HUDEP-2 (cell line): ENCODE results near the gene KCP.
A peak's percentile ranks its signal among the peaks of the same experiment; 100 is the strongest.

ENCODE experiments used
- DNase-seq, 76 experiments: peaks; one replicate each; lab custom pipeline; 2025; ENCODE audit not compliant: unreplicated experiment in 76 of 76; lab: John Stamatoyannopoulos, UW

Gene KCP

GRCh38 chr7:128888756-128889095 is 21.8 kb downstream of the KCP start:
- no peak for DNase-seq

- DNase-seq = no peak
These were observed 22.3 kb downstream of the KCP start for GRCh38 chr7:128888039-128888755.

- no peak for DNase-seq
These were observed 23.1 kb downstream of the KCP start for GRCh38 chr7:128887169-128888038.

- no peak for DNase-seq
These were observed 23.9 kb downstream of the KCP start for GRCh38 chr7:128886391-128887168.

GRCh38 chr7:128885370-128886187 is 24.9 kb downstream of the KCP start:
- no peak for DNase-seq

- DNase-seq = no peak
These were observed 25.7 kb downstream of the KCP start for GRCh38 chr7:128884561-128885369.

GRCh38 chr7:128883622-128884448 is 26.7 kb downstream of the KCP start:
- peak in 70 of 76 experiments; percentile 3 to 82 (median 56) for DNase-seq

- DNase-seq = no peak
These were observed 28.4 kb downstream of the KCP start for GRCh38 chr7:128882134-128882533.

- no peak for DNase-seq
These were observed 28.9 kb downstream of the KCP start for GRCh38 chr7:128881458-128882125.

GRCh38 chr7:128880791-128881457 is 29.6 kb downstream of the KCP start:
- no peak for DNase-seq

GRCh38 chr7:128879939-128880746 is 30.4 kb downstream of the KCP start:
- peak in 11 of 76 experiments; percentile 1 to 29 (median 15) for DNase-seq

GRCh38 chr7:128879461-128879938 is 31.0 kb downstream of the KCP start:
- no peak for DNase-seq

GRCh38 chr7:128878226-128879105 is 32.0 kb downstream of the KCP start:
- no peak for DNase-seq

- no peak for DNase-seq
These were observed 32.8 kb downstream of the KCP start for GRCh38 chr7:128877756-128878120.

GRCh38 chr7:128876978-128877755 is 33.3 kb downstream of the KCP start:
- no peak for DNase-seq
